HG03575 (cell line): ENCODE results near the gene SAA2.
A peak's percentile ranks its signal among the peaks of the same experiment; 100 is the strongest.
"Not testable (repeated sequence)": the region's sequence is repeated elsewhere in the genome, so short reads cannot be mapped to it uniquely, and the experiment has no call there.

ENCODE experiments used
- ATAC-seq: cut with Tn5 transposase; IDR thresholded peaks from one replicate; pipeline ENCODE4 v1.9.1; 2021; ENCODE audit not compliant: unreplicated experiment, insufficient number of reproducible peaks, low FRiP score; ENCODE audit errors: extremely low read depth

The SAA2 gene

DNA sequence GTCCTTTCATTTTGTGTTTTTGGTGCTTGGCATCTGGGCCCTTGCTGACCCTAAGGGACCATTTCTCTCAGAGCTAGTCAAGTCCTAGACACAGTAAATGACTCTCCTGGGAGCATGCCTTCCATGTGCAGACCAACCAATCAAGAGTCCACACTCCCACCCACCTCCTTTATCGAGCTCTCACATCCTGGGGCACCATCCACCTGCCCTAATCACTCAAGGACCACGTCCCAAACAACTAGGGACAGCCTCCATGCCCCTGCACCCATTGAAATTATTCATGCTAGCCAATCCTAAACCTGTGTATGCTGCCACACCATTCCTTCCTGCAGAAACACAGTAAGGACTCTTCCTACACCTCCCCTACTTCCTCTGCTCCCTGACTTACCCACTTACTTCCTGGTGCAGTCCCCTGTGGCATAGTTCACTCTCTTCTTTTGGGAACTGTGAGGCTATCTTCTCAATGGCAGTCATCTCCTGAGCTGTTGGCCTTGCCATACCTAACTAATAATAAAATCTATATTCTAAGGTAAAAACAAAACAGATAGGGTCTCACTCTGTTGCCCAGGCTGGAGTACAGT, 6.4 kb upstream of the SAA2 start:
- ATAC-seq = no peak

DNA sequence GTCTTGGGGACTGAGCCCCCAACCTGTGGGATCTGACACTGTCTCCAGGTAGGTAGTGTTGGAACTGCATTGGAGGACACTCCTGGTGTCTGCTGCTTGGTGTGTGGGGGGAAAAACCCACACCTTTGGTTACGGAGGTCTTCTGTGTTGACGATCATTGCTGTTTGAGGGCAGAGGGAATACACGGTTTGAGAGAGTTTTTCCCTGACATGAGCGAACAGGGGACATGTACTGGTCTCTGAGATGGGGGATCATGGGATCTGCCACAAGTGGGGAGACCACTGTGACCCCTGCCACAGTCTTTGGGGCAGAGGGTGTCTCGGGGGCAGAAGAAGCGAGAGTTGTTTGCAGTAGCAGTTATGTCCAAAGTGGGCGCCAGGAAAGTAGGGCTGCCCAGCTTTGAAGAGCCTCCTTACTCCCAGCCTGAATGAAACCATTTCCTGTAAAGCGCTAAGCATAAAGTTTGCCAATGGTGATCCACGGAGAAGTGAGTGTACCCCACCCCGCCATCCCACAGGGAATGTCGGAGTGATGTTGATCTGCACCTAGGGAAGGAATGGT, 5.4 kb upstream of the SAA2 start:
- ATAC-seq = no peak

DNA sequence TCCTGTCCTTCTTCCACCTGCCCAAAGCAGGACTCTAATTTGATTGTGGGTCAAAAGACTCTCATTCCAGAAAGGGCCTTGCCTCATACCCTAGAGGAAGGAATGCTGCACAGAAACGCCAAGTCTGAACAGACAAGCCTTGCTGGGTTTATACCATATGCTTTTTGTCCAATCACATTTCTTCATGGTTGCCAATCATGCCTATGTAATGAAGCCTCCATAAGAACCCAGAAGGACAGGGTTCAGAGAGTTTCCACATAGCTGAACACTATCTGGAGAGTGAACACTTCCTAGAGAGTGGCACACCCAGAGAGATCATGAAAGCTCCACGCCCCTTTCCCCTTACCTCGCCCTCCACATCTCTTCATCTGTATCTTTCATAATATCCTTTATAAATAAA, 4.8 kb upstream of the SAA2 start:
- ATAC-seq = no peak

DNA sequence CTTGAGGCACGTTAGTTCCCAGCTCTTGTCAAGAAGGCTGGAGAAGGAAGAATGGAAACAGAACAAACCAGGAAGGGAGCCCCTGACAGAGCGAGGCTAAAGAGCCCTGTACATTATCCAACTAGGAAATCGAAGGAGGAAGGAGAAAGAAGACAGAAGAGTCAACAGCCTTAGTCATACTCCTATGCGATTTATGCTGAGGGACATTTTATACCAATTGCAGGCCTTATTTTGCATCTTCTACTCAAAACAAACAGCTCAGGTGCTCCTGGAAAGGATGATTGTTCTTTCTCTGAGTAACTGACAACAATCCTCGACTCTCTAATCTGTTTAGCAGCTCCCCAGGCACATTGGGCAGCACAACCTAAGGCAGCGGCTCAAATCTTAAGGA, 1.3 kb downstream of the SAA2 start:
- not testable (repeated sequence) for ATAC-seq

DNA sequence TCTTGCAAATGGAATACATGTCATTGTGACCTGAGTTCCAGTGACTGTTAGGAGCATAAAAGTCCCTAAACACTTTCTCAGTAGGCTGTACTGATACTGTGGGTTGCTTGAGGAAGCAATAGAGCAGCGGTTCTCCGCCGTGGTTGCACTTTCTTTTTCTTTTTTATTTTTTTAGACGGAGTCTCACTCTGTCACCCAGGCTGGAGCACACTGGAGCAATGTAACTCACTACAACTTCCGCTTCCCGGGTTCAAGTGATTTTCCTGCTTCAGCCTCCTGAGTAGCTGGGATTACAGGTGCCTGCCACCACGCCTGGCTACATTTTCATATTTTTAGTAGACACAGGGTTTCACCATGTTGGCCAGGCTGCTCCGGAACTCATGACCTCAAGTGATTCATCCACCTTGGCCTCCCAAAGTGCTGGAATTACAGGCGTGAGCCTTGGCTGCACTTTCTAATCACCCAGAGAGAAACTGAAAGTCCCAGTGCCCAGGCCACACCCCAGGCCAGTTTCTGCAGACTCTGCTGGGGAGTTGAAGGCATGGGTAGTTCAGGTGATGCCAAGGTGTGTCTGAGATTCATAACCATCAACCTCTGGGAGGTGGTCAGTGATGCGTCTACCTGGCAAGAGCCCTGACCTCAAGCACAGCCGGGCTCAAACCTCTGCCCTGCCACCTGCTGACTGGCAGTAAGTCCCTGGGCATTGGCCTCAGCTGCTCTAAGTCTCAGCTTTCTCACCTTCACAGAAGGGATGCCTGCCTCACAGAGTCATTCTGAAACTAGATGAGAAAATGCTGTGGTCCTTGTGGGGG, 1.9 kb downstream of the SAA2 start:
- peak; percentile 66 for ATAC-seq

DNA sequence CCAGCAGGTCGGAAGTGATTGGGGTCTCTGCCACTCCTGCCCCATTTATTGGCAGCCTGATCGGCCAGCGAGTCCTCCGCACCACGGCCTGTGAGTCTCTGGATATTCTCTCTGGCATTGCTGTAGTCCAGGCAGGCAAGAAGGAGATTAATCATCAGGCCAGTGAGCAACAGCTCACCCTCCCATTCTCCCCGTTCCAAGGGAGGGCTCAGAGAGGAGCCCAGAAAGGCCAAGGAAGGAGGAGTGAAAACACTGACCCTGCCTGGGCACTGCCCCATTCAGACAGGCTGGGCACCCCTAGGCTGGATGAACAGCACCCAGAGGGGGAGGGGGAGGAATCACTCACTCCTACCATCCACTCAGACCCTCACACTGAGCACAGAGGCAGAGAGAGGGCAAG, 3.1 kb downstream of the SAA2 start:
- no peak for ATAC-seq

DNA sequence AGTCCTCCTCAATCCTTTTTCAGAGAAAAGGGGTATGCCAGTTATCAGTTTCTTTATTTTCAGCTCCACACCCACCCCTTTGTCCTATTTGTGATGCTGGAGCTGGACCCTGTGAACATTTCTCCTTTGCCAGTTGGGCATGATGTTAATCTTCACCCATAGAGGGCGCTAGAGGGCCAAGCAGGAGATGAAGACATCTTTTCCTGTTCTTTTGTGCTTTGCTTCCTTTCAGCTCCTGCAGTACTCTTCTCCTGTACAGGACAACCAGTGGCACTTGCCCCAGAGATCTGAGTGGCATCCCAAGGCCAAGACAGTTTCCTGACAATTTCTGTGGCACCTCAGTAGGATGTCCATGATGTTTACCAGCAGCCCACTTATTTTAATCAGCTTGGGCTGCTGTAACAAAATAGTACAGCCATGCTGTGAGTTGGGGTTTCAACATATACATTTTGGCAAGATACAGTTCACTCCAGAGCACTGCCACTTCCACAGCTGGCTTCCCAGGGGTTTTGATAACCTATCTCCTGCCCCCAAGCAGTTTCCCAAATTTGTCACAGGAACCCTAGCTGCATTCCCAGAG, 4.6 kb downstream of the SAA2 start:
- ATAC-seq = no peak

DNA sequence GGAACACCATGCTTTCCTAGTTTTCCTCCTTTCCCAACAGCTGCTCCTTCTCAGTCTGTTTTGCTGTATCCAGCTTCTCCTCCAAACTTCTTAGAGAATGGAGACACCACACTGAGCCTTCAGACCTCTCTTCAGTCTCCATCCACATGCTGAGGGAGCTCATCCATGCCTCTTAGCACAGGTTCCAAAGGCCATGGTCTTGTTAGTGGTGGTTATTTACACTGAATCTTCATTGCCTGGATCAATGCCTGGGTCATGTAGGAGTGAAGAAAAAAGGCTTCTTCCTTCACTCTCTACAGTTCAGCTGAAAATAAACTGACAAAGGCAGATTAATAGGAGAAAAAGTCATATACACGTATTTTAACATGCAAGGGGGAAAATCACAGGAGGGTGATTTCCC, 8.8 kb downstream of the SAA2 start:
- ATAC-seq = no peak

DNA sequence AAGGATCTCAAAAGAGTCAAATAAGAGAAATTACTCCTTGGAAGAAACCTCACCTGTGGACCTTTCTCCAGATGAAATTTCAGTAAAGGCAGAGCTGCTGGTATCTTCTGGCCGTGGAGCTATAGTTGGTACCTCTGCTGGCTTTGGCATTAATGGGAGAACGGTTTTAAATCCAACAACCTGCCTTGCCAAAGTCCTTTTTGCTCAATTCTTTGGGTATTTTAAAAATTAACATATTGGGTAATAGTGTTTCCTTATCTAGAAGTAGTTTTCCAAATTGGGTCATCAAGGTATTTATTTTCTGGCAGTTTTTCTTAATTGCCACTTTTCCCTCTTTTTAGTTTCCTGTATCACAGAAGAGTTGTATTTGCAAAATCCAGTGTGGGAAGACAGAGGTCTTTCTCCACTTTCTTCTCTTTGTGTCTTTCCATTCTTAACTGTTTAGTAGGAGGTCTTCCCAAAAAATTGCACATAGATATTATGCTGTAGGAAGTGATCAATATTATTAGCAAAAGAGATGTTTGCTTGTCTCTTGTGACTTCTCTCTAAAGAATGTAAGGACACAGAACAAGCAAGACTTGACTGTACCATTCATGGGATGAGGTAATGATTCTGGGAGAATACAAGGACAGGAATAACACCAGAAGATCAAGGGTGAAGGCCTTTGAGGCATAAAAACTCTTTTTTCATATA, 11.7 kb downstream of the SAA2 start, which contains the start of gene SAA4:
SAA4 (minus strand) TSS at position 139 of the 693 bp plus-strand sequence. CDS start 876 bp downstream, outside the sequence.
- ATAC-seq = no peak

DNA sequence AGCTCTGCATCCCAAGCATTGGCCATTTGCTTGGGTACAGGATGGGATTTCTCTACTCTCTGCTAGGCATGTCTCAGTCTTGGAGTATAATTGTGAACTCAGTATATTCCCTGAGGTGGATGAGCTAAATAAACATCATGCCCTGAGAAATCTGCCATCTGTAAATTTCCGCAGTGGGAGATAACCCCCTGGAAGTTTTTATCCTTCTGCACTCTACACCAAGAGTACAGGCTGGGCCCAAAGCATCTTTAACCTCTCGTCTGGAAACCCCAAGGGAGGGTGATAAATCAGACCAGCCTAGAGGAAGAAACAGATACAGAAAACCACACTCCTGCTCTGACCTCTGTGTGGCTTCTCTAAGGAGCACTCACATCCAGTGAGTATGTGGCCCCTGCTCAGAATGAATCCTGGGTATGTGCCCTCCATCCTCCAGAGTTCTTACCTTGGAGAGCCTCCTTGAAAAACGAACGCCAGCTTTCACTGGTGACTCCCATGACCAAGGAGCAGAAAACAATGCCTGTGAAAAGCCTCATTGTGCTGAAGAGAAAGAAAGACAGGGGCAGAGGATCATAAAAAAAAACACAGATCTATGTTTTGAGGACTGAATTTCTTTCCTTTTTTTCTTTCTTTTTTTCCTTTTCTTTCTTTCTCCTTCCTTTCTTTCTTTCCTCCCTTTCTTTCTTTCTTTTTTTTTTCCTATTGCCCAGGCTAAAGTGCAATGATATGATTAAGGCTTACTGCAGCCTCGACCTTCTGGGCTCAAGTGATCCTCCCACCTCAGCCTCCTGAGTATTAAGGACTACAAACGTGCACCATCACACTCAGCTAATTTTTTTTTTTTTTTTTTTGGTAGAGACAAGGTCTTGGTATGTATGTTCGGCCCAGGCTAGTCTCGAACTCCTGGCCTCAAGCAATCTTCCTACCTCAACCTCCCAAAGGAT, 12.8 kb downstream of the SAA2 start:
- no peak for ATAC-seq

DNA sequence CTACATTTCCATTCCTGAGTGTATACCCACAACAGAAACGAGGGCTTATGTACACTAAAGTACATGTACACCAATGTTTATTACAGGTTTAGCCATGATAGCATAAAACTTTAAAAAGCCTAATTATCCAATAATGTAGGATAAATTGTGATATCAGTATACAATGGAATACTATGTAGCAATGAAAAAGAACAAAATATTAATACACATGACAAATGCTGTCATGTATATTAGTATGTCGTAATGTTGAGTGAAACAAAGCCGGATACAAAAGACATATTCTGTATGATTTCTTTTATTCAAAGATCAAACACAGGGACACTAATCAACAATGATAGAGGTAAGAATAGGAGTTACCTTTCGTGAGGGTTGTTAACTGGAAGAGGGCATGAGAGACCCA, 14.6 kb downstream of the SAA2 start:
- ATAC-seq = no peak

DNA sequence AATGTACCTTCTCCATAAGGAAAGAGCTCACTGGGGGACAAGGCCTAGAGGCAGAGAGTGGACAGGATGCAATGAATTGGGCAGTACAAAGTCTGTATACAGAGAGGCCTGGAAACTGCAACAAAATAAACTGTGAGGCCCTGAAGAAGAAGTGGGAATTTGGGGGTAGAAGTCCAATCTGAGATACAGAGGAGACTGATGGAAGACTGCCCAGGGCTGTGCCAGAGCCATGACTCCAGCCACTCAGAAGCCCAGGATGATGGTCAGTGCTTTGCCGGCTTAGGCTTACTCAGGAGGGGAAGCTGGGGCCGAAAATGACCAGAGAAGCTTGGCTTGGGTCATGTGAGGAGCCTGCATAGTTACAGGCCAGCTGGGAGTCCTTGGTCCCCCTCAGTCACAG, 17.6 kb downstream of the SAA2 start:
- no peak for ATAC-seq

DNA sequence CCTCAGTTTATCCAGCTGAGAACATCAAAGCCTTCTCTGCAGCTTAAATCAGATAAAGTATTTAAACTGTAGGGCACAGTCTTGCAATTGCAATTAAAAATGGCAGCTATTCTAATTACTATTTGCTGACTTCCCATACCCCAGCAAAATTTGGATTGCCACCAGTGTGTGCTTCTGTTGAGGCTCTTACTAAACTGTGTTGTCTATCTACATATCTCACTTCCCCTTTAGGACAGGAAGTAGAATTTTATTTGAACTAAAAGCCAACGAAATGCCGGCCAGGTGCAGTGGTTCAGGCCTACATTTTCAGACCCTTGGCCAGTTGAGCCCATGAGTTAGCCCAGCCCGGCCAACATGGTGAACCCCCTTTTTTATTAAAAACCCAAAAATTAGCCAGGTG, 19.0 kb downstream of the SAA2 start:
- ATAC-seq = peak; percentile 74

DNA sequence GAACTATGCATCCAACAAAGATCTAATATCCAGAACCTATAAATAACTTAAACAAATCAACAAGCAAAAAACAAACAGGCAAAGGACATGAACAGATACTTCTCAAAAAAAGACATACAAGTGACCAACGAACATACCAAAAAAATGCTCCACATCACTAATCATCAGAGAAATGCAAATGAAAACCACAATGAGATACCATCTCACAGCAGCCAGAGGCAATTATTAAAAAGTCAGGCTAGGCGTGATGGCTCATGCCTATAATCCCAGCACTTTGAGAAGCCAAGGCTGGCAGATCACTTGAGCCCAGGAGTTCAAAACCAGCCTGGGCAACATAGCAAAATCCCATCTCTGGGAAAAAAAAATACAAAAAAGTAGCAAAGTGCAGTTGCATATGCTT, 22.6 kb downstream of the SAA2 start:
- no peak for ATAC-seq

DNA sequence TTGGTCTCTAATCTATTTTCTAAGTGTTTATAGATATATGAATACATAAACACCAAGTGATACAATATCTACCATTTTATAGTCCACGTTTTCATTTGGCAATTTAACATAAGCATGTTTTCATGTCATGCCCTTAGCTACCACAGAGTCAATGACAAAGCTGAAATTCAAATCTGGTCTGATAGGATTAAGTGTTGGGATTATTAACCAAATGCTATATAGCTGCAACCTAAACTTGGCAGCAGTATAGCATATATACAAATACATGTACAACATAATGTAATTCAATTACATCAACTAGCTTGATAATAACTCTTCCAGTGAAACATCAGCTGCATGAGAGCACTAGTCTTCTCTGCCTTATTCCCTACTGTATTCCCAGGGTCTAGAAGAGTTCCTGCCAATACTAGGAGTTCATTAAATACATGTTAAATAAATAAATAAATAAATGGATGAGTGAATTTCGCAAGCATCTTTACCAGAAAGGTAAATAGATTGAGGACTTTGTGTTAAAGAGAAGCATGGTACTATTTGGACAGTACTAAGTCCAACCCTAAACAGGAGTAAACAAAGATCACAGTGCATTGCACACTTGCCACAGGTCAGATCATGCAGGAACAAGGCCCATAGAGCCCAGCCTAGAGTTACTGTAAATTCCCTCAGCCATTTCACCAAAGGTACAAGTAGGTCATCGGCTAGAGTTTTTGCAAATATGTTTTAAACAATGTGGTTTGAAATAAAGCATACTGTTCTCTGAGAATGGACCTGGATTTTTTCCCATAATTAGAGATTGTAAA, 24.7 kb downstream of the SAA2 start:
- ATAC-seq = no peak

DNA sequence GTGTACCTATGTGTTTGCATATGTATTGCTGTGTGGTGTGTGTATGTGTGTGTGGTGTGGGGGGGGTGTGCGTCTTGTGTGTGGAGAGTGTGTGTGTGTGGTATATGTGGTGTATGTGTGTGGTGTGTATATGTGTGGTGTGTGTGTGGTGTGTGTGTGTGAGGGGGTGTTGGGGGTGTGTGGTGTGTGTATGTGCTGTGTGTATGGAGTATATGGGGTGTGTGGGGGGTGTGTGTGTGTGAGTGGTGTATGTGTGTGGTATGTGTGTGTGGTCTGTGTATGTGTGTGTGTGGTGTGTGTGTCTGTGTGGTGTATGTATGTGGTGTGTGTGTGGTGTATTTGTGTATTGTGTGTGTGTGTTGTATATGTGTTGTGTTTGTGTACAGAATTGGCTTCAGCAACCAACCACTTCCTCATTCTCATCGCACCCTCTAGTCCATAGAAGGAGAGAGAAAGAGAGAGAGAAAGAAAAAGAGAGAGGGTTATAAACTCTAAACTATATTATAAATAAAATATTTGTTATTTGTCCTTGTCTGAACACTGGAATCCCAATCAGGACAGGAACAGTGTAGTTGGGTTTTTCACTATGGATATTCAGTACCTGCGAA, 25.6 kb downstream of the SAA2 start:
- ATAC-seq = no peak

DNA sequence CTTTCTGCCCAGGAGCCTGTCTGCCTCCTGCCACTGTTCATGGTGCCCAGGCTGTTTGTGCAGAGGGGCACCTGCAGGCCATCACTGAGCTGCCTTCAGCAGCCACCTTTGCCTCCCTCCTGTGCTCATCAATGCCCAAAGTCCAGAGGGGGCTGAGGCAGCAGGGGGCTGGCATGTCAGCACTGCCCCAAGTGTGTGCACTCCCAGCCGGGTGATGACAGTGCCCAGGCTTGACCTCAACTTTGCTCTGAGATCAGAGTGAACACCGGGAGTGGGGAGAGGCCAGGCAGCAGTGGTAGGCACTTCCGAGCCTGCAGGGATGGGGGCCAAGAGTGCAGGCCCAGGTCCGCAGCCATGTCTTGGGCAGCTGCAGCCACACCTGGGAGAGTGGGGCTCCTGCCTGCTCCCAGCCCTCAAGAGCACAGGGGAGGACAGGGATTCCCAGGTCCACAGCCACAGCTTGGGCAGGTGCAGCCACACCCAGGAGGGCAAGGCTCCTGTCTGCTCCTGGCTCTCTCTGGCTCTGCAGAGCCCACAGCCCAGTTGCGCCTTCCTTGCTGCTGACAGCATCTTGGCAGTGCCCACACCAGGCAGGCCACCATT, 27.1 kb downstream of the SAA2 start:
- no peak for ATAC-seq
